Activated CD4-positive, alpha-beta T cell treated with anti-CD3 and anti-CD28 coated beads for 1 hour (primary cell): Measurements from ENCODE around the gene MYO9B.
A peak's percentile ranks its signal among the peaks of the same experiment; 100 is the strongest.
"Not testable (repeated sequence)": the region's sequence is repeated elsewhere in the genome, so short reads cannot be mapped to it uniquely, and the experiment has no call there.

Source experiments
- DNase-seq: peaks from one replicate; pipeline ENCODE4 v3.0.0-alpha.2; 2020

The MYO9B gene

DNA sequence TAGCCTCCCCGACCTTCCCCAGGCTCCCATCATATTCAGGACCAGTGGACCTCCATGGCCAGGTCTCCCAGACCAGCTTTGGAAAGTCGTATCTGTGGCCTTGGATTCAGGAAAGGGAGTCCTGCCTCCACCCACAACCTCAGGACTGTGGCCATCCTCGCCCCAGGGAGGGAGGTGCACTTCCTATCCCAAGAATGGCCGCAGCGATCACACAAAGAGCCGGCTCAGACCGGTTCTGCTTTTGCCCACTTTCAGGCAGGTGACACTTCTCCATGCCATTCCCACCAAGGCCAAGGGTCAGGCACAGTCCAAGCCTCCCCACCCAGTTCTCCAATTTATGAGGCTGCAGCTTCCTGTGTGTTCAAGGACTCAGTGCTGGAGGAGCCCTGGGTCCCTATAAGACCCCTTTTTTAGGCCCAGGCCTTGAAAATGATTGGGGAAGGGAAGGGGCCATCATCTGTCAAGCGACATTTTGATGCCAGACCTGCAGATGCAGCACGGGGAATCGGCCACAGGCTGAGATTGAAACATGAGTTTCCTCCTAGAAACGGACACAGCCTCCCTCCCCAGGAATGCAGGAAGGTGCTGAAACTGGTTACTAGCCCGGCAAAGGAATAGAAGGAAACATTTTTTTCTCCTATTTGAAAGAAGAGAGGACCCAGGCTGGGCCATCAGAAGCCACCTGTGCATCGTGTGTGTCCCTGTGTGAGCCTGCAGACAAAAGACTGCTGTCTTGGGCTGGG lies 74.0 kb downstream of the MYO9B start:
- no peak for DNase-seq

DNA sequence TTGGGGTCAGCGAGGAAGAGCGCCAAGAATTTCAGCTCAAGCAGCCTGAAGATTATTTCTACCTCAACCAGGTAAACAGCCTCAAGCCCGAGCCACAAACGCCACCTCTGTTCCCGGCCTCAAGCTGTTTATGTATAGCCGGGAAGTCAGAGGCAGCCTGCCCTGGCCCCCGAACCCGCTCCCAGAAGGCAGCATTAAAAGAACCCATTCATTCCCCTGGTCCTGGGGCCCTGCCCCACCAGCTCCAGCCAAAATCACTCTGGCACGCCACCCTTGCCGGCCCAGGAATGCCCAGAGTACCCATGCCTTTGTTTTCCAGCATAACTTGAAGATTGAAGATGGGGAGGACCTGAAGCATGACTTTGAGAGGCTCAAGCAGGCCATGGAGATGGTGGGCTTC lies 78.4 kb downstream of the MYO9B start:
- no peak for DNase-seq

DNA sequence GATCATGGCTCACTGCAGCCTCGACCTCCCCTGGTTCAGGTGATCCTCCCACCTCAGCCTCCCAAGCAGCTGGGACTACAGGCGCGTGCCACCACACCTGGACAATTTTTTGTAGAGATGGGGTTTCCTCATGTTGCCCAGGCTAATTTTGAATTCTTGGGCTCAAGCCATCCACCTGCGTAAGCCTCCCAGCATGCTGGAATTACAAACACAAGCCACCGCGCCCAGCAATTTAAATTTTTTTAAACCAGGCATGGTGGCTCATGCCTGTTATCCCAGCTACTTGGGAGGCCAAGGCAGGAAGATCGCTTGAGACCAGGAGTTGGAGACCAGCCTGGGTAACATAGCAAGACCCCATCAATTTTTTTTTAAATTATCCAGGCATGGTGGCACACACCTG lies 79.7 kb downstream of the MYO9B start:
- DNase-seq, result no peak

DNA sequence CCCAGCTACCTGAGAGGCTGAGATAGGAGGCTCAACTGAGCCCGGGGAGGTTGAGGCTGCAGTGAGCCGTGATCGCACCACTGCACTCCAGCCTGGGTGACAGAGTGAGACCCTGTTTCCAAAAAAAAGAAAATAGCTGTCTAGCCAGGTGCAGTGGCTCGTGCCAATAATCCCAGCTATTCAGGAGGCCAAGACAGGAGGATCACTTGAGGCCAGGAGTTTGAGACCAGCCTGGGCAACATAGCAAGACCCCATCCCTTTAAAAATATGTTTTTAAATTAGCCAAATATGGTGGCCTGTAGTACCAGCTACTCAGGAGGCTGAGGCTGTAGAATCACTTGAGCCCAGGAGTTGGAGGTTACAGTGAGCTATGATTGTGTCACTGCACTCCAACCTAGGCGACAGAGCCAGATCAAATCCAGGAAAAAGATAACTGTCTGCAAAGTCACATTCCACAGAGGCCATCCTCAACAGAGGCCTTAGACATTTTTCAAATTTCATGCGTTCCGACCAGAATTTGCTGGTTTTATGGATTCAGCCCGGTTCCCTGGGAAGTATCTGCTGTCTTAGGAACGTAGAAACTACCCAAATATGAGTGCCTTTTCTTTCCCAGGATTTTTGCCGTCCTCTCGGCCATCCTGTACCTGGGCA lies 80.8 kb downstream of the MYO9B start:
- DNase-seq, result no peak

DNA sequence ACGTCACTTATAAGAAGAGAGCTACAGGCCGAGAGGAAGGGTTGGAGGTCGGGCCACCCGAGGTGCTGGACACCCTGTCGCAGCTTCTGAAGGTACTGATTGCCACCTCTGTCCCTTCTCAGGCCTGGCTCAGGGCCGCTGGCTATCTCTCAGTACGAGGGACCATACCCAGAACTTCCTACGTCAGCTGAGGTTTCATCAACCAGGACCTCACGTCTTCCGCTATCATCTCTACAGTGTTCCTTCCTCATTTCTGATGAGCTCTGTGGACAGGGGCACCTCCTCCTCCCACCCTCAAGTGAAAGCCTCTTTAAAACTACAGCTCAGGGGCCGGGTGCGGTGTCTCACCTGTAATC lies 81.3 kb downstream of the MYO9B start:
- no peak for DNase-seq

DNA sequence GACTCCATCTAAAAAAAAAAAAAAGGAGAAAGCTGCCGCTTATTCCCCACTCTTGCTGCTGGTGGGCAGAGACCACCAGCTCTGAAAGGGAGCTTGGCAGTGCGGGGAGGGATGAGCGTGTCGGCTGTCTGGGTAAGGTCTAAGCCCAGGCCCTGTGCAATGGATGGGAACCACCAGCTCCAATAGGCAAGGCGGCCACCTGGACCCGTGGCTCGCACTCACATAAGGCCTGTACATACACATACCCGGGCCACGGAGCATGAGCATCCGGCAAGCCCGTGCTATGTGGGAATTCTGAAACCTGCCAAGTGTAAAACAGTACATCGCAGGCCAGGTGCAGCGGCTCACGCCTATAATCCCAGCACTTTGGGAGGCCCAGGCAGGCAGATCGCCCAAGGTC lies 83.0 kb downstream of the MYO9B start:
- DNase-seq, result no peak

DNA sequence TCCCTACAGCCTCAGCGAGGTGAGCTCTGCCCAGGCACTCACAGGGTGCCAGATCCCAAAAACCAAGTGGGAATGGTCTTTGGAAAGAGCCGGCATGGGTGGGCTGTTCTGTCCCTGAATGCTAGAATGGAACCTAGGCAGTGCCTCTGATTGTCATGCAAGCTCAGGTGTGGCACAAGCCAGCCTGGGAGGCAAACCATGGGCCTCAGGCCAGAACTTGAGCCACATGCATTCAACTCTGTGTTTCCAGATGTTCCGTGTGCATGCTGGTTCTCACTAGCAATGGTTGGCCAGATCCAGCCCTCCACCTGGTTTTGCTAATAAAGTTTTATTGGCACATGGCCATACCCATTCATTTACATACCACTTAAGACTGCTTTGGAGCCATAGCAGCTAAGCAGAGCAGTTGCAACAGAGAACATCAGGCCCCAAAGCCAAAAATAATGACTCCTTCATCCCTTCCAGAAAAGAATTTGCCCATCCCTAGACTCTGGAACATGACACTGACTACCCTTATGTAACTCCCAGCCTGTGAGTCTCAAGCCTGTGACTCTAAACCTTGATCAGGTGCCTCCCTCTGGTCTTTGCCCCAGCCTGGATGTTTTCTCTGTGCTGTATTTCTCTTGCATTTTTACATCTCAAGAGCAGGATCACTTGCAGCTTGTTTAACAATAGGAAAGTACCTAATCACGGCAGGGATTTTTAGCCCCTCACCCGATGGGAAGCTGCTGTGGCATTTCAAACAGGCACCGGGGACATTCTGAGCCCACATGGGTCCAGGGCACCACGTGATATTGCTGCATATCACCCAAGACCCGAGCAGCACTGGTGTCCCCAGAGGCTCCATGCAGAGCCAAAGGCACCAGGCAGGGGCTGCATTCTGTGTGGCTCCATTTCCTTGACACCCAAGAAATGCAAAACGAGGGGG lies 84.2 kb downstream of the MYO9B start:
- no peak for DNase-seq

DNA sequence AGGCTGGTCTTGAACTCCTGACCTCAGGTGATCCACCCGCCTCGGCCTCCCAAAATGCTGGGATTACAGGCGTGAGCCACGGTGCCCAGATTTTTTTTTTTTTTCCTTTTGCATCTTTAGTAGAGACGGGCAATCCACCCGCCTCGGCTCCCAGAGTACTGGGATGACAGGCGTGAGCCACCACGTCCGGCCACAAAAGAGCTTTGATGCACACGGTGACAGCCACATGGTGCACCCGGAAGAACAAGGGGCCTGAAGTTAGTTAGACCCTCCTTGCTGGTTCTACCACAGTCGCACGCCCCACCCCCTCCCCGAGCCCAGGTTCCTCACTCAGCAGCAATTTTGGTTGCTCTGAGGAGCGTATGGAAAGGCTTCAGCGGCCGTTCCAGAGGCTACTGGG lies 85.3 kb downstream of the MYO9B start:
- DNase-seq, result no peak

DNA sequence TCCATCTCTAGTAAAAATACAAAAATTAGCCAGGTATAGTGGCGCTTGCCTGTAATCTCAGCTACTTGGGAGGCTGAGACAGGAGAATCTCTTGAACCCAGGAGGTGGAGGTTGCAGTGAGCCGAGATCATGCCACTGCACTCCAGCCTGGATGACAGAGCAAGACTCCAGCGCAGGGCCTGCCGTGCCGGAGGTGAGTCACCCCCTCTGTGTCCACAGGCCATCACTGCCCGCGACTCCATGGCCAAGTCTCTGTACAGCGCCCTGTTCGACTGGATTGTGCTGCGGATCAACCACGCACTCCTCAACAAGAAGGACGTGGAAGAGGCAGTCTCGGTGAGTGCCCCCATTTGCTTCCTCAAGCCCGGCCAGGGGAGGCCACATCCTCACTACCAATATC lies 86.6 kb downstream of the MYO9B start:
- not testable (repeated sequence) for DNase-seq

DNA sequence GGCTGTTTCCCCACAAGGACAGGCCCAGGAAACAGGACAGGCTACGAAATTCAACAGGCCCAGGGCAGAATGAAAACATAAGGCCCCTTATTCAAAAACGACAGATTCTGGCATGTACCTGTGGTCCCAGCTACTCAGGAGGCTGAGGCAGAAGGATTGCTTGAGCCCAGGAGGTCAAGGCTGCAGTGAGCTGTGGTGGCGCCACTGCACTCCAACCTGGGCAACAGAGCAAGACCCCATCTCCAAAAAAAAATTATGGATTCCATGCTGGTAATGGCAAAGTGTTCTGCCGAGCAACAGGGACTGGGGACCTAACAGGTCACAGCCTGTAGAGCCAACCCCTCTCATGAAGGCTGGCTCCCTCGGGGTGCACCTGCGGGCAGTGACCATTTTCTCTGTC lies 87.0 kb downstream of the MYO9B start:
- DNase-seq, result no peak

DNA sequence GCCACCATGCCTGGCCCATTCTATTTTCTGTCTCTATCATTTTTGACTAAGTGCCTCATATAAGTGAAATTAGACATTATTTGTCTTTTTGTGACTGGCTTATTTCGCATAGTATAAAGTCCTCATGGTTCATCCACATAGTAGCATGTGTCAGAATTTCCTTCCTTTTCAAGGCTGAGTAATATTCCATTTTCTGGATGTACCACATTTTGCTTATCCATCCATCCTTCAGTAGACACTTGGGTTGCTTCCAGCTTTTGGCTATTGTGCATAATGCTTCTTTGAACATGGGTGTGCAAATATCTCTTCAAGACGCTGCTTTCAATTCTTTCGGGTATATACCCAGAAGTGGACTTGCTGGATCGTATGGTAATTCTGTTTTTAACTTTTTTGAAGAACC lies 88.1 kb downstream of the MYO9B start:
- no peak for DNase-seq

DNA sequence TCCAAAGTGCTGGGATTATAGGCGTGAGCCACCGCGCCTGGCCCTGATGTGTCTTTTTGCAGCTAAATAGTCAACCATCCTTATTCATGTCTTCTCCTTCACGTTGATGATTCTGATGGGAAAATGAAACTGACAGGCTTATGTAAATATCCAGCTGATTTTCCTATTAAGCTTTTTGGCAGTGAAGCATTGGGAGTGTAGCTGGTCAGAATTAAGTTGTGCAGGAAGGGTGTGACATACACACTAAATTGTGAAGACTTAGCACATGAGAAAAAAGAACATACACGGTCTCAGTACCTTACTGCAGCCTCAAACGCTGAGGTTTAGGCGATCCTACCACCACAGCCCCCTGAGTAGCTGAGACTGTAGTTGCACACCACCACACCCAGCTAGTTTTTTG lies 89.1 kb downstream of the MYO9B start:
- DNase-seq, result no peak

DNA sequence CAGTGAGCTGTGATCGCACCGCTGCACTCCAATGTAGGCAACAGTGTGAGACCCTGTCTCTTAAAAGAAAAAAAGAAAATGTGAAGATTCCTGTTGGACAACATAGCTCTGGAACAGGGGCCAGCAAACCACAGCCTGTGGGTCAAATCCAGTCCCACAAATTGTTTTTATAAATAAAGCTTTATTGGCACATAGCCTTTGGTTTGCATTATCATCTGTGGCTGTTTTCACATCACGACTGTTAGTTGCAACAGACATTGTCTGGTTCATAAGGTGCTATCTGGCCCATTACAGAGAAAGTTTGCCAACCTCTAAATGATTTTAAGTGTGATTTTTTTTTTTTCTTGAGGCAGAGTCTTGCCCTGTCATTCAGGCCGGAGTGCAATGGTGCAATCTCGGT lies 90.1 kb downstream of the MYO9B start:
- DNase-seq, result no peak

DNA sequence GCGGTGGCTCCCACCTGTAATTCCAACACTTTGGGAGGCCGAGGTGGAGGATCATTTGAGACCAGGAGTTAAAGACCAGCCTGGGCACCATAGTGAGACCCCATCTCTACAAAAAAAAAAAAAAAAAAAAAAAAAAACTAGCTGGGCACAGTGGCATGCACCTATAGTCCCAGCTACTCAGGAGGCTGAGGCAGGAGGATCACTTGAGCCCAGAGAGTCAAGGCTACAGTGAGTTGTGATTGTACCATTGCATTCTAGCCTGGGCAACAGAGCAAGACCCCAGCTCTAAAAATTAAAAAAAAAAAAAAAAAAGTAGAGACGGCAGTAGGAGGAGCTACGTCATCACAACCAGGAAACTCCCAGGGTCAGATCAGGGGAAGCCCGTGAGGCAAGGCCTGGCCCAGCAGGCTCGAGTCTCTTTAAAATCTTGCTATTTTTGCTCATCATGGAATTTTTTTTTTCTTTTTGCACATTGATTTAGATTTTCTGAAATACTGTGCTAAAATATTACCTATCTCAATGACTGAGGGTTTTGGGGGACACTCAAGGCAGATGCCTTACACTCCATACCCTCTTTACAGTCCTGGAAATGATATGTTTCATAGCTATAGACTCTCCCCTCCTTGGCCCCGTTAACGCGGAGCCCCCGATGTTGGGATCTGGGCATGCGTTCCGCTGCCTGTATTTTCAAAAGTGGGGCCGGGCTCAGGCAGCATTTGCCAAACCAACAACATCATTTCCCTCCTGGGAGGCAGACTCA lies 95.1 kb downstream of the MYO9B start:
- no peak for DNase-seq

DNA sequence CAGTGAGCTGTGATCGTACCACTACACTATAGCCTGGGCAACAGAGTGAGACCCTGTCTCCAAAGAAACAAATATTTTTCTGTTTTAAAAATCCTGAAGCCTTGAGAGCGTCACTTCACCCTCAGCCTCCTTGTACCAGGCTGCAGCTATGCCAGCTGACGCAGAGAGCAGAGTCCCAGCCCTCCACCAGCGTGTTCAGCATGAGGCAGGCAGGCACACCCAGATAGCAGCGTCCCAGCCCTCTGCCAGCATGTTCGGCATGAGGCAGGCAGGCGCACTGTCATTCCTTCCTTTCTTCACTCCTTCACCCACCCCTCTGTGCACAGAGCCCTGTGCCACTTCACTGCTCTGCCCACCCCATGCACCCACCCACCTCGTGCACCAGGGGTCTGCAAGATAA lies 96.3 kb downstream of the MYO9B start:
- DNase-seq, result no peak

DNA sequence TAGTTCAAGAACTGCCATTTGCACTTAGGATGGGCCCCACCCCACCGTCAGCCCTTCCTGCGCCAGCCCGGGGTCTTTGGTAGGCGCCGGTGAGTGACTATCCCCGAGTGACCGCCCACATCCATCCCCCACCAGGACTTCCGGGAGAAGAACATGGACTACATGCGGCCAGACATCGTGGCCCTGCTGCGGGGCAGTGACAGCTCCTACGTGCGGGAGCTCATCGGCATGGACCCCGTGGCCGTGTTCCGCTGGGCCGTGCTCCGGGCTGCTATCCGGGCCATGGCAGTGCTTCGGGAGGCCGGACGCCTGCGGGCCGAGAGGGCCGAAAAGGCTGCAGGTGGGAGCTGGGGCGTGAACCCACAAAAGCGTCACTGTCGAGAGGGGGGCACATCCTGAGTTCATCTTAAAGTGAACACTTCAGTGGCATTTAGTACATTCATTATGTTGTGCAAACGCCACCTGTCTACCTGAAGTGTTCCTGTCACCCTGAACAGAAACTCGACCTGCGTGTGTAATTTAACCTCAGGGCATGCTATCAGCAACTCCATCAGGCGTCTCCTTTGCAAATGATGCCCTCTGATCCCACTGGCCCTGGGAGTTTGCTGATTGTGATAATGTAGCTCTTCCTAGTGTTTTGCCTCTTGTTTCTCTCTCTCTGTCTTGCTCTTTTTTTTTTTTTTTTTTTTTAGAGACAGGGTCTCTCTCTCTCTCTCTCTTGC lies 97.2 kb downstream of the MYO9B start:
- no peak for DNase-seq

DNA sequence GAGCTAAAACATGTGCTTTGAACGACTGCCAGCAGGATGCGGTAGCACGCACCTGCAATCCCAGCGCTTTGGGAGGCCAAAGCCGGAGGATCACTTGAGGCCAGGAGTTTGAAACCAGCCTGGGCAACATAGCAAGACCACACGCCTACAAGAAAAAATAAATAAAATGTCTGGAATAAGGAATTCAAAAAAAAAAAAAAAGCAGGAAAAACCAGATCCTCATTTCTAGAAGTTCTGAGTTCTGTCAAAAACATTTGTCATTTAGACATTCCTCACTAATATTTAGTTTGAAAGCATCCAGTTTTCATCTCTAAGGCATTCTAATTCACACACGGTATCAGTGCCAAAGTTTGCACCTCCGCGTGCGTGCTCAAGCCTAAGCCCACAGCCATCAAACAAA lies 102.7 kb downstream of the MYO9B start:
- DNase-seq, result no peak

DNA sequence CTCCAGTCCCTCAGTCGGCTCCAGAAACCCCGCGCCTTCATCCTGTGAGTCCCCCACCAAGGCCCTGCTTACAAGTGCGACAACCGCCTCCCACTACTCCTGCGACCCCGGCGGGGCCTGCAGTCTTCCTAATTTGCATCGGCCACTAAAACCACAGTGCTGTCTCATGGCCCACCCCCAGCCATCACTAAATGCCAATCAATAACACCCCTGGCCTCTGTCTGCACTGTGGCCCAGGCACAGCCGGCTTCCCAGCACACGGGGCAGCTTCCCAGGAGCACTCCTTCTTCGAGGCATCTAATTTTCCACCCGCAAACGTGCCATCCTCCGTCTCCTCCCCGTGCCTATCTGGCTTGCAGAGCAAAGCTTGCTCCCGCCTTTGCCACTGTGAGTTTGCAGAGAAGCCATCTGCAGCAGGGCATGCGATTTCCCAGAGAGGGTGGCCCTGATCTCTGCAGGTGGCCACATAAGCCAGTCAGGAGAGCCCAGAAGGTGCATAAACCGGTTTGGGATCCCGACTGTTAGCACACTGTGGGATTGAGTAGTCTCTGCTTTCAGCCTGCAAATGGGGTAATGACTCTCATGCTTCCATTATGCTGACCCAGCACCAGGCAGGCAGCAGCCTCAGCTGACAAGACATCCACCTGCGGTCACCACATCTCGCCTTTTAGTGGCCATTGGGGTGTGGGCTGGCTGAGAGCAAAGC lies 105.6 kb downstream of the MYO9B start:
- no peak for DNase-seq

DNA sequence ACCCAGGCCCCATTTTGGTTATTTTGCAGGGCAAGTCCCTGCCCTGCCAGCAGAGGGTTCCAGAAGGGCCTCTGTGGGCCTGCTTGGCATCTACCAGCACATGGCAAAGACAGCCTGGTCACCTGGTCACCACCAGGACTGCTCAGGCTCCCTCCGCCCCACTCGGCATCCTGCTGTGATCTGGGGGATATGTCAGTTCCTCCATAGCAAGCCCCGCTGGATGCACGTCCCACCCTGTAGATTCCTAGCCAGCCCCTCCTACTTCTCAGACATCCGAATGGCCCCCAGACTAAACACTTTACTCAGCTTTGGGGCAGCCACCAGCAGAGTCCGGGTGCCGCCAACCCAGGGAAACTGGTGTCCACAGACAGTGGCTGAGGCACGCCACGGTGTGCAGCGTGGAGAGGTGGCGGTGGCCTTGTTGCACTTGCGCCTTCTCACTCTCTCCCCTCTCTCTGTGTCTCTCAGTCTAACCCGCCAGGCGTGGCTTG lies 107.7 kb downstream of the MYO9B start:
- DNase-seq, result no peak

DNA sequence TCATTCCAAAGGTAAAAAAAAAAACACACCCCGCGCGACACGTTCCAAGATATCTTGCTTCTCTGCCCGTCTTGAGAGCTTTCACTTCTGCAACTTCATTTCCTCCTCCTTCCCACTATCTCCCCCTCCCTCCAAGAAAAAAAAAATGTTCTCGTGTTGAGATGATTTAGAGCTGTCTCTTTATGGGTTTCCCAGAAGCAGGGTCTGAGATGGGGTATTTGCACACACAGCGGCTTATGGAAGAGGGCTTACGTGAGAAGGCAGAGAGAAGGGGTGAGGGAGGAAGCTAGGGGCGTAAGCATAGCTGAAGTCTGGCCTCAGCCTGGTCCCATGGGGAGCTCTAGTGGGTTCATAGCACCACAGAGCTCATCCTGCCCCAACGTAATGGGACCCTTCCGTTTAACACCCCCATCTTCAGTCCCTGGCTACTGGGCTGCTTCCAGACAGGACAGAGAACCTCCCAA lies 108.3 kb downstream of the MYO9B start:
- DNase-seq, result no peak

DNA sequence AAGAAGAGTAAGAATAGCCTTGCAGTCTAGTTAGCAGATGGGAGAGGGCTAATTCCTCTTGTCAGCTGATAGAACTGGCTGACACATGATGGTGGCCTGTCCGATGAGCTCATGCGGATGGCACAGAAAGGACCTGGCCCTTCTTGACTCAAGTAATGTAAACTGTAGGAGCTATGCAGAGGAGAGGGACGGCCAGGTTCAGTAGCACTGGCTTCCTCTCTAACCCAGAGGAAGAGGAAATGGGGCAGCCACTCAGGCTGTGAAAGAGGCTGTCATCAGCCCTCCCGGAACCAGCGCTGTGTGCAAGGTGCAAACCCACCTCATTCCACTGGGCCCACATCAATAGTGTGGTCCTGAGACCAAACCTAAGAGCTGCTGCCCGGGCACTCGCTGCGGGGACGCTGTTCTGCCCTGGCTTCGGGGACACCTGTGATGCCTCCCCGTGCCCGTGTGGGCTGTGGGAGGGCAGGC lies 108.8 kb downstream of the MYO9B start:
- peak; percentile 29 for DNase-seq
